Urinary bladder (tissue), 4 donors: ENCODE measurements around the gene VAMP5. TPM values are rescaled to one million over a fixed set of nuclear protein-coding genes. Genes with fewer than 3 reads are reported as not detected.
A peak's percentile ranks its signal among the peaks of the same experiment; 100 is the strongest.
"Not testable (repeated sequence)": the region's sequence is repeated elsewhere in the genome, so short reads cannot be mapped to it uniquely, and the experiment has no call there.

ENCODE experiments used
- DNase-seq: peaks from one replicate; pipeline ENCODE4 v3.0.0-alpha.2; 2015; ENCODE audit errors: extremely low spot score
- H3K27ac ChIP-seq: one replicate; pipeline ENCODE4 v1.5.1; 2013; ENCODE audit warnings: low read depth, mild to moderate bottlenecking, moderate library complexity
- H3K36me3 ChIP-seq: one replicate; pipeline ENCODE4 v1.6.1; 2013; ENCODE audit warnings: mild to moderate bottlenecking, moderate library complexity; ENCODE audit not compliant: insufficient read depth
- H3K4me1 ChIP-seq: one replicate; pipeline ENCODE4 v1.6.1; 2013; ENCODE audit warnings: mild to moderate bottlenecking, moderate library complexity; ENCODE audit not compliant: insufficient read depth
- H3K4me3 ChIP-seq: one replicate; pipeline ENCODE4 v1.5.1; 2013; ENCODE audit warnings: low read depth, low read length
- WGBS: extraction: QIAGEN DNeasy Blood & Tissue Kit; methylation state at CpG from one replicate; pipeline ENCODE4 v1.1.7; 2013; 5-methylcytosine and 5-hydroxymethylcytosine counted together
- polyA plus RNA-seq: library from polyadenylated mRNA; stranded (reverse); fragments of 200-250 nt; gene quantifications from one replicate; pipeline ENCODE4 v1.2.3, GENCODE V29; 2013
- total RNA-seq: library from RNA; depleted of rRNA; stranded (reverse); fragments of >200 nt; gene quantifications from one replicate; pipeline ENCODE4 v1.2.3, GENCODE V29; 2014
- donor health status: healthy with polysubstance abuse.
- donor health status: healthy.

VAMP5 gene
- total RNA-seq, result 8.0 TPM
- polyA plus RNA-seq, result 157 TPM

- peaks cover 4% of the 10 kb centered on the region for H3K4me1 ChIP-seq
- no peak for DNase-seq
- H3K36me3 ChIP-seq, result no peaks in the 10 kb centered on the region
- 3% methylated on average over 52 of the region's 52 CpGs for WGBS
- peak within 1 kb of the TSS; percentile 81 for H3K27ac ChIP-seq
- peak within 1 kb of the TSS; percentile 65 for H3K4me3 ChIP-seq
Observed at GRCh38 chr2:85584354-85584856, at the start of gene VAMP5. Gene VAMP5 (plus strand): TSS chr2:85584431. CDS start chr2:85584491, 60 bp downstream.

GRCh38 chr2:85534881-85535280 is 49.4 kb upstream of the VAMP5 start:
- 79% methylated on average over 3 of the region's 3 CpGs for WGBS
- no peak for DNase-seq
- H3K36me3 ChIP-seq, result no peaks in the 10 kb centered on the region
- H3K27ac ChIP-seq, result no peak overlapping the region
- no peak overlapping the region for H3K4me3 ChIP-seq
- H3K4me1 ChIP-seq, result no peaks in the 10 kb centered on the region

GRCh38 chr2:85536479-85536878 is 47.8 kb upstream of the VAMP5 start:
- H3K27ac ChIP-seq, result no peak overlapping the region
- H3K36me3 ChIP-seq, result no peaks in the 10 kb centered on the region
- 53% methylated on average over 3 of the region's 3 CpGs for WGBS
- H3K4me1 ChIP-seq, result no peaks in the 10 kb centered on the region
- no peak overlapping the region for H3K4me3 ChIP-seq
- no peak for DNase-seq

- H3K27ac ChIP-seq, result peak overlapping the region; percentile 96
- peak; percentile 52 for DNase-seq
Observed at GRCh38 chr2:85537600-85538506, 46.4 kb upstream of the VAMP5 start.

GRCh38 chr2:85538507-85539360 is 45.5 kb upstream of the VAMP5 start, which contains the start of gene MAT2A:
Gene MAT2A (plus strand): TSS chr2:85539168. CDS start chr2:85539288, 120 bp downstream.
- WGBS, result under 1% methylated on average over 92 of the region's 92 CpGs
- H3K4me1 ChIP-seq, result no peaks in the 10 kb centered on the region
- peak; percentile 91 for DNase-seq
- H3K27ac ChIP-seq, result peak within 1 kb of the TSS; percentile 96
- H3K4me3 ChIP-seq, result peak within 1 kb of the TSS; percentile 70
- no peaks in the 10 kb centered on the region for H3K36me3 ChIP-seq

More at GRCh38 chr2:85537600-85538506, 46.4 kb upstream of the VAMP5 start:
- H3K4me1 ChIP-seq, result no peaks in the 10 kb centered on the region
- H3K4me3 ChIP-seq, result peak overlapping the region; percentile 70
- WGBS, result 2% methylated on average over 35 of the region's 35 CpGs
- no peaks in the 10 kb centered on the region for H3K36me3 ChIP-seq

GRCh38 chr2:85539361-85540132 is 44.7 kb upstream of the VAMP5 start:
- under 1% methylated on average over 67 of the region's 67 CpGs for WGBS
- DNase-seq, result peak; percentile 42
- no peaks in the 10 kb centered on the region for H3K4me1 ChIP-seq
- H3K4me3 ChIP-seq, result peak overlapping the region; percentile 70
- peak overlapping the region; percentile 95 for H3K27ac ChIP-seq
- H3K36me3 ChIP-seq, result no peaks in the 10 kb centered on the region

GRCh38 chr2:85540133-85540648 is 44.0 kb upstream of the VAMP5 start:
- peak overlapping the region; percentile 70 for H3K4me3 ChIP-seq
- no peaks in the 10 kb centered on the region for H3K36me3 ChIP-seq
- H3K27ac ChIP-seq, result peak overlapping the region; percentile 34
- H3K4me1 ChIP-seq, result no peaks in the 10 kb centered on the region
- DNase-seq, result no peak
- 4% methylated on average over 11 of the region's 11 CpGs for WGBS

- WGBS, result 31% methylated on average over 4 of the region's 4 CpGs
- Histone ChIP-seq H3K4me3 (peak overlapping the region; percentile 70), H3K36me3 (no peaks in the 10 kb centered on the region), H3K27ac (no peak overlapping the region), H3K4me1 (no peaks in the 10 kb centered on the region)
- no peak for DNase-seq
Observed at GRCh38 chr2:85541262-85541661, 43.0 kb upstream of the VAMP5 start.

- H3K4me1 ChIP-seq, result no peaks in the 10 kb centered on the region
- no peak overlapping the region for H3K27ac ChIP-seq
- no peaks in the 10 kb centered on the region for H3K36me3 ChIP-seq
- H3K4me3 ChIP-seq, result peak overlapping the region; percentile 70
- 48% methylated on average over 5 of the region's 5 CpGs for WGBS
- no peak for DNase-seq
Observed at GRCh38 chr2:85541753-85542457, 42.3 kb upstream of the VAMP5 start.

- no peak for DNase-seq
- no peak overlapping the region for H3K4me3 ChIP-seq
- no peaks in the 10 kb centered on the region for H3K4me1 ChIP-seq
- H3K27ac ChIP-seq, result no peak overlapping the region
- WGBS, result 82% methylated on average over 4 of the region's 4 CpGs
- no peaks in the 10 kb centered on the region for H3K36me3 ChIP-seq
Observed at GRCh38 chr2:85542777-85543176, 41.5 kb upstream of the VAMP5 start.

- not testable (repeated sequence) for DNase-seq, H3K27ac ChIP-seq, H3K4me1 ChIP-seq, H3K36me3 ChIP-seq, H3K4me3 ChIP-seq
- 66% methylated on average over 3 of the region's 3 CpGs for WGBS
Observed at GRCh38 chr2:85544254-85544691, 40.0 kb upstream of the VAMP5 start.
